ENCODE data around the gene CEP162. TPM values are rescaled to one million over a fixed set of nuclear protein-coding genes. Genes with fewer than 3 reads are reported as not detected.

Gene CEP162
- total and polyA plus RNA-seq, 2 of the 8 experiments (the other 6 are each of a cell fraction or from before 2014, with no cell fraction given) = 1.3 to 10.6 TPM

GRCh38 chr6:84258268-84258667 is 30.8 kb upstream of the CEP162 start (continued):
- TF ChIP-seq KDM4A (IDR thresholded peaks at IDR 0.05; ENCODE audit: low read depth, low read length, severe bottlenecking) (no peak), CHD7 (IDR thresholded peaks at IDR 0.05; ENCODE audit: insufficient replicate concordance, low read length) (no peak), SP2 (IDR thresholded peaks at IDR 0.05; ENCODE audit: low read length) (no peak), TBP (IDR thresholded peaks at IDR 0.05; ENCODE audit: low read depth, low read length) (no peak)

Data from H1 (cell line).